RWPE1 (cell line): ENCODE measurements around the gene CUBN.

Source experiments
- CTCF ChIA-PET: fragments of 350-600 bp; sonication (Branson Sonifier 250); formaldehyde crosslinking; extraction: SDS; loops from one replicate; lab custom pipeline; 2021; lab: Yijun Ruan, JAX
- POLR2A ChIA-PET: fragments of 400-600 bp; formaldehyde crosslinking; extraction: SDS; loops from one replicate; lab custom pipeline; 2020; ENCODE audit warnings: antibody characterized with exemption; ENCODE audit not compliant: low non-redundant PET; lab: Yijun Ruan, JAX
- DNase-seq: peaks from one replicate; pipeline ENCODE4 v3.0.0; 2012; ENCODE audit warnings: low spot score
- H3K27ac ChIP-seq: fragments of 450-650 bp; 2 replicates; pipeline ENCODE4 v1.5.1; 2017
- TF ChIP-seq, protein P1 (sequence below): fragments of 450-650 bp; conservative IDR thresholded peaks from 2 replicates; pipeline ENCODE4 v1.5.1; 2017; ENCODE audit warnings: low read depth, mild to moderate bottlenecking

The CUBN gene

DNA sequence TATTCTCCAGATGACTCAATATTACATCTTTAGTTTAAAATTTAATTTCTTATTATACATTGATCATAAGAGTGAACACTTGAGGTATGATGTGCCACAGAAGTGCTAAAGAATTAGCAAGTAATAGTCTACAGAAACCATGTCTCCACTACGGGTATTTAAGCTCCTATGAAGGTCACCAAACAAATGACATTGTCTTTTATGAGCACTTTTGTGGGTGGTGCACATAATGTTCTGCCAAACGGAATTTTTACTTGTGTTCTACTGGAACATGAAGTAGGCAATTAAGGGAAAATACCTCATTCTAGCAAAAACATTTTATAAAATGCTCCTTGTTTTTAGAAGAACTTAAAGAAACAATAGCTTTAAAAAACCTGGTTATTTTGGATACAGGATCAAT lies 27.4 kb upstream of the CUBN start:
- TF ChIP-seq, protein P1, sequence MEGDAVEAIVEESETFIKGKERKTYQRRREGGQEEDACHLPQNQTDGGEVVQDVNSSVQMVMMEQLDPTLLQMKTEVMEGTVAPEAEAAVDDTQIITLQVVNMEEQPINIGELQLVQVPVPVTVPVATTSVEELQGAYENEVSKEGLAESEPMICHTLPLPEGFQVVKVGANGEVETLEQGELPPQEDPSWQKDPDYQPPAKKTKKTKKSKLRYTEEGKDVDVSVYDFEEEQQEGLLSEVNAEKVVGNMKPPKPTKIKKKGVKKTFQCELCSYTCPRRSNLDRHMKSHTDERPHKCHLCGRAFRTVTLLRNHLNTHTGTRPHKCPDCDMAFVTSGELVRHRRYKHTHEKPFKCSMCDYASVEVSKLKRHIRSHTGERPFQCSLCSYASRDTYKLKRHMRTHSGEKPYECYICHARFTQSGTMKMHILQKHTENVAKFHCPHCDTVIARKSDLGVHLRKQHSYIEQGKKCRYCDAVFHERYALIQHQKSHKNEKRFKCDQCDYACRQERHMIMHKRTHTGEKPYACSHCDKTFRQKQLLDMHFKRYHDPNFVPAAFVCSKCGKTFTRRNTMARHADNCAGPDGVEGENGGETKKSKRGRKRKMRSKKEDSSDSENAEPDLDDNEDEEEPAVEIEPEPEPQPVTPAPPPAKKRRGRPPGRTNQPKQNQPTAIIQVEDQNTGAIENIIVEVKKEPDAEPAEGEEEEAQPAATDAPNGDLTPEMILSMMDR = no peak
- H3K27ac ChIP-seq = no peak overlapping the region
- DNase-seq = no peak
- CTCF ChIA-PET = no interaction called here
- POLR2A ChIA-PET = no interaction called here

DNA sequence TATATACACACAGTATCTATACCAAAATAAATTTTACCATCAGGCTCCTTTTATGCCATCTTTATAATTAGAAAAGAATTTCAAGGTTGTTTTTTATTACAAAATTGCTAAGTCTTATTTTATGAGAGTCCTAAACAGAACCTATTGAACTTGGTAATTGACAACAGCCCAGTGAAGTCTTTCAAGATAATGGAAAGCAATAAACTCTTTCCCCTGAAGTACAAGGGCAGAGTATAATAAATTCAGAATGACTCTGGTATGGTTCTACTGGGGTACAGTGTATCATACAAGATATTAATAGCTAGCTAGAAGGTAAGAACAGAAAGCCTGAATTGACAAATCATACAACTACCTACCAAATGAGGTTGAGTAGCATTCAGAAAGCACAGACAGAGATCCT lies 26.2 kb upstream of the CUBN start:
- no peak overlapping the region for H3K27ac ChIP-seq
- DNase-seq = no peak
- ChIA-PET POLR2A (no interaction called here), CTCF (no interaction called here)
- TF ChIP-seq, protein P1 = no peak

DNA sequence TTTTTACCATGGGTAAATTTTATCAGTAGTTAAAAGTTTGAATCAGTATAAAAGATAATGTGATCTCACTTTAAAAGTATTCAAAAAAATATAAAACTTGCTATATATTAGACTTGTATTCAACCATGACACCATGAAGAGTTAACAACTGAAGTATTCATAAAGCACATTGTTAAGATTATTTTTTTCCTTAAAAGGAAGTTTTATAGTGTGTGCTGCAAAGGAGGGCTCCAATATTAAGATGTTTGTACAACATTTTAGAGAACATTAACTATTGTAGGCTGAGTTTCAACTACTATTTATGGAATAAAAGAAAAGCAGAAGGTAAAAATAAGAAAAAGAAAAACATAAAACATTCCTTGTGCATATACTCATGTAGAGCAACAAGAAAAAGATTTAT lies 24.5 kb upstream of the CUBN start:
- CTCF ChIA-PET = no interaction called here
- POLR2A ChIA-PET = no interaction called here
- TF ChIP-seq, protein P1 = no peak
- no peak overlapping the region for H3K27ac ChIP-seq
- DNase-seq = no peak

DNA sequence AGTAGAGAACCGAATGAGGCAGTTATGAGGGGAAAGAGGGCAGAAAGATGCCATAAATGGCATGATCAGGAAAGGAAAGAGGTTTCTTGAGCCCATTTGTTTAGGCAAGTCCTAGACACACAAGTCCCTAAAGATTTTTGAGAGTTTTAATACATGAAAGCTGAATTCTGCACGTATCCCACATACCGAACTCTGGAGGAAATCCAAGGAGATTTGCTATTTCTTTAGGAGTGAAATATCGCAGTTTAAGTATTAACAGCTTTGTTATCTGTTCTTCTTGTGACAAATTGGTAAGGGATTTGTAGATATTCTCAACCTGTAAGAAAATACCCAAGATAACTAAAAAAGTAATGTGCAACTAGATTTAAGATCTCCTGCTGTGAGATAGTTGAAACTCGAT lies 23.7 kb upstream of the CUBN start:
- DNase-seq = no peak
- H3K27ac ChIP-seq = no peak overlapping the region
- CTCF ChIA-PET = no interaction called here
- TF ChIP-seq, protein P1 = no peak
- POLR2A ChIA-PET = no interaction called here

DNA sequence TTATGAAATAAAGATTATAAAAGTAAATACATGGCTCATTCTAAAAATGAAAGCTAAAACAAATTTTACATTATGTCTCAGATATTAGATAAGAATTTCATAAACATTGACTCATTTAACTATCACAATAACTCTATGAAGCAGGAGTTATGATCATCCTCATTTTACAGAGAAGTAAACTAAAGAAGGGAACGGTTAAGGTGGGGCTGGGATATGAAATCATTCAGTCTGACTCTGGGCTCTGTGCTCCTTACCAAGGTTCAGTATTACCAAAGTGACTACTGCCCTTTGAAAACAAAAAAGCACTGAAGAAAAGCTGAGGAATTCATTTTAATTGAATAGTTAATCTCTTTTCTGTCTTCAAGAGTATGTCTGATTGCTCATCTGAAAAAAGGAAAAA lies 22.1 kb upstream of the CUBN start:
- CTCF ChIA-PET = no interaction called here
- DNase-seq = no peak
- TF ChIP-seq, protein P1 = no peak
- H3K27ac ChIP-seq = no peak overlapping the region
- POLR2A ChIA-PET = no interaction called here

DNA sequence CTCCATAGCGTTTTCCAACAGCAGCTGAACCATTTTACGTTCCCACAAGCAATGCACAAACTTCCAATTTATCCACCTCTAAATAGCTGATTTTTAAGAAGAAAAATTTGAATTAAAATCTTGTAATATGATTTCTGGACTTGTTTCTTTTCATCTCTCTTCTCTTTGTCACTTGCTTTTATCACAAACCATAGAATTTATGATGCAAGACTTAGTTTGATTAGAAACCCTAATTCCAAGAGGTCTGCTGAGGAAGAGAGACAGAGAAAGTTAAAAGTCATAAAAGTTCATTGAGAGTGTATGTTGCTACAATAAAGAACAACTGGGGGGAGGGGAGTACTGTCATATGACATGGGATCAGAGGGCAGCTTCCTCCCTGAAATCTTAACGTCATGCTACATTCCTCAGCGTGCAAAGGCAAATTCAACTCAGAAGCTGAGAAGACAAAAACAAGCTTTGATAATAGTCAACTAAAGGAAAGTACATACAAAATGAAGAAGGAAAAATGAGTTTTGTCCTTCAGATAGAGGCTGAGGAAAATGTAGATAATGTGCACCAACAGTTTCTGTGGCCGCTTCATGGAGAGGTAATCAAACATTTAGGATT lies 18.4 kb upstream of the CUBN start:
- CTCF ChIA-PET = interaction anchor here (0.7 kb wide), 1 partner anchor 40 kb away, joined by 3 read pairs; no protein-coding TSS in a partner anchor
- POLR2A ChIA-PET = no interaction called here
- H3K27ac ChIP-seq = no peak overlapping the region
- DNase-seq = no peak
- TF ChIP-seq, protein P1 = no peak
